ENCODE results near the gene CDH4.

GRCh38 chr20:61682114-61682995 is 430.3 kb downstream of the CDH4 start:
- TF ChIP-seq EZH2 (IDR thresholded peaks at IDR 0.05; ENCODE audit: low read depth) (no peak), CTCF (conservative IDR thresholded peaks at IDR 0.05) (no peak)
